Lung microvascular endothelial cell (primary cell): ENCODE data around the gene ZNF771. TPM values are rescaled to one million over a fixed set of nuclear protein-coding genes. Genes with fewer than 3 reads are reported as not detected.
"Not testable (repeated sequence)": the region's sequence is repeated elsewhere in the genome, so short reads cannot be mapped to it uniquely, and the experiment has no call there.

ENCODE experiments used
- DNase-seq, 2 donors: peaks; one replicate each; pipeline versions ENCODE4 v3.0.0 to v3.0.0-alpha.2; 2010; ENCODE audit warnings: low read depth in 2 of 2
- total RNA-seq: library from RNA; depleted of rRNA; stranded (reverse); fragments of >200 nt; gene quantifications from 2 replicates; pipeline ENCODE4 v1.2.1, GENCODE V29; 2014

ZNF771 gene
- total RNA-seq, 1 donor from 2014 or later: 10.5 TPM

DNA sequence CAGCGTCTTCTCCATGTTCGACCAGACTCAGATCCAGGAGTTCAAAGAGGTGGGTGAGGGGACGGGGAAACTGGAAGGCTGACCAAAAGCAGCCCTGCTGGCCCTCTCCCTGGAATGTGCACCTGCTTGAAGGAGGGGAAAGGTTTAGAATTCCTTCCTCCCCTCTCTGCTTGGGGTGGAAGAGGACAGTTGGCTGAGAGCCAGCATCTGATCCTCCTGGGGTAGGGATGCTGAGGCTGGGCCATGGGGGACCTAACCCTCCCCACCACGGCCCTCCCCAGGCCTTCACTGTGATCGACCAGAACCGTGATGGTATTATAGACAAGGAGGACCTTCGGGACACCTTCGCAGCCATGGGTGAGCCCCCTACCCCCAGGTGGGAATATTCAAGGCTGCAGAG, 31.5 kb upstream of the ZNF771 start:
- DNase-seq: no peak

DNA sequence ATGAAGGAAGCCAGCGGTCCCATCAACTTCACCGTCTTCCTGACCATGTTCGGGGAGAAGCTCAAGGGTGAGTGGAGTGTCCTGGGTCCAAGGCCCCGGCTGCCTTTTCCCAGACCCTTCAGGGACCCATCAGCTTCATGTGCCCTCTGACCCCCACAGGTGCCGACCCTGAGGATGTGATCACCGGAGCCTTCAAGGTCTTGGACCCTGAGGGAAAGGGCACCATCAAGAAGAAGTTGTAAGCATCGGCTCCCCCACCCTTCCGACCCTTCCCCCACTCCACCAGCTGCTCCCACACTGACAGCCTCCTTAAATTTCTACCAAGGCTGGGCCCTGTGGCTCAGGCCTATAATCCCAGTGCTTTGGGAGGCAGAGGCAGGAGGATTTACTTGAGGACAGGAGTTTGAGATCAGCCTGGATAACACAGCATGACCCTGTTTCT, 30.9 kb upstream of the ZNF771 start:
- no peak for DNase-seq

DNA sequence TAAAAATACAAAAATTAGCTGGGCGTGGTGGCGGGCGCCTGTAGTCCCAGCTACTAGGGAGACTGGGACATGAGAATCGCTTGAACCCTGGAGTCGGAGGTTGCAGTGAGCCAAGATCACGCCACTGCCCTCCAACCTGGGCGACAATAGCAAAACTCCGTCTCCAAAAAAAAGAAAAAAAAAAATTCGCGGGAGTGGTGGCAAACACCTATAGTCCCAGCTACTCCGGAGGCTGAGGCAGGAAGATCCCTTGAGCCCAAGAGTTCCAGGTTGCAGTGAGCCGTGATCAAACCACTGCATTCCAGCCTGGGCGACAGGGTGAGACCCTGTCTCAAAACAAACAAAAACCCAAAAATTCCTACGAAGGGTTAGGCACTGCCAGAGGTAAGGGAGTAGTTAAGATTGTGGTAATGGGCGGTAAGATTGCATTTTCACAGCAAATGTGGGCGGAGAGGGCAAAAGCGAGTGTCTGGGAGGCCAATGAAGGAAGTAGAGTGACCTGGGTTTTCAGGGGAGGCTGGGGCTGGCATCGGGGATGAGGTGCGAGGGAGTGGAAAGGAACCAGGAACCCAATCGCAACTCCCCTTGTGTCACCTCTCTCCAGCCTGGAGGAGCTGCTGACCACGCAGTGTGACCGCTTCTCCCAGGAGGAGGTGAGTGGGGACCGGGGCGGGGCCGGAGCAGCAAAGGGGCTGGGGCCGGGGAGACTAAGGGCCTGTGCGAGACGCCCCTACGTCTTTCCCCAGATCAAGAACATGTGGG, 30.2 kb upstream of the ZNF771 start:
- no peak for DNase-seq

DNA sequence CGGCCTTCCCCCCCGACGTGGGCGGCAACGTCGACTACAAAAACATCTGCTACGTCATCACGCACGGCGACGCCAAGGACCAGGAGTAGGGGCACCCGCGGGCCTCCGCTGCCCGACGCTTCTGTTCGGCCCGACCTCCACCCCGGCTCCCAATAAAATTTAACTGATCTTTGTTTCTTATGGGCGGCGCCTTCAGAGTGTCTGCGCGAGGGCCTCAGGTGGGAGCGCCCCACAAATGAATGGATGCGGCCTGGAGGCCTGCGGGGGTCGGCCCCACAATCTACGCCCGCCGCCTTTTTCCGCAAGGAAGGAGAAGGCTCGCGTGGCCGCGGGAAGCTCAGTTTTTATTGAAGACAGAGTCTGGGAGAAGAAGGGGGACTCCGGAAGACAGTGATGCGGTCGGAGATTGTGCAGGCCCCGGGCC, 29.6 kb upstream of the ZNF771 start:
- peak; percentile 93 to 95 for DNase-seq

DNA sequence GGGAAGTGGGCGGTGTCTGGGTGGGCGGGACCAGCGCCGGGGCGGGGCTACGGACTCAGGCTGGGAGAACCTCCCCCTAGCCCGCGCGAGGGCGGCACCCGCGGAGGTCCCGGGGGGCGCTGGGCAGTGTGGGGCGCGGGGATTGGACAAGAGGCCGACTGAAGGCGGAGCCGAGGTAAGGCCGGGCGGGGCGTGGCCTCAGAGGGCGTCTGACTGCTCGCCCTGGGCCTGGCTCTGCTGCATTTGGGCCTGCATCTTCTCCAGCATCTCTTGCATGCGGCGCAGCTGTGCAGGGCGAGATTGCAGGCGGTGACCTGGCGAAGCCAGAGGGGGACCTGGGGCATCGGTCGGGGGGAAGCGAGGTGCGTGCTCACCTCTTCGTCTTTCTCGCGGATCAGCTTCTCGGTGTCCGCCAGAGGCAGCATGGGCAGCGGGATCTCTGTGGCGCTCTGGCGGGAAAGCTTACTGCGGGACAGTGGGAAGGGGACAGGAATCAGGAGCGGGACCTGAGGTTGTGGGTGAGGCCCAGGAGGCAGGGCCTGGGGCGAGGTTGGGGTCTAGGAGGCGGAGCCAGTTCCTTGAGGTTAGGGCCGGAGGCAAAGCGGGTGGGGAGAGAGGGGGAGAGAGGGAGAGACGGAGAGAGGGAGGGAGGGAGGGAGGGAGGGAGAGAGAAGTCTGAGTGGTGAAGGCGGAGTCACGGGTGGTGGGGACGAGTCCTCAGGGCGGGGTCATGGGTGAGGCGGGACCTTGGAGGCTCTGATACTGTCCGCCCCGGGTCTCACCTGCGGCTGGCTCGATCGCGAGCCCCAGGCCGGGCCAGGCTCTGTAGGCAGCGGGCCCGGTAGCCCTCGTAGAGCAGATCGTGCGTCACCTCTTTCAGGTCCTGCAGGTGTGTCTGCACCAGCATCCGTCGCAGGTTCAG, 28.9 kb upstream of the ZNF771 start:
- peak; percentile 98 to 99 for DNase-seq

DNA sequence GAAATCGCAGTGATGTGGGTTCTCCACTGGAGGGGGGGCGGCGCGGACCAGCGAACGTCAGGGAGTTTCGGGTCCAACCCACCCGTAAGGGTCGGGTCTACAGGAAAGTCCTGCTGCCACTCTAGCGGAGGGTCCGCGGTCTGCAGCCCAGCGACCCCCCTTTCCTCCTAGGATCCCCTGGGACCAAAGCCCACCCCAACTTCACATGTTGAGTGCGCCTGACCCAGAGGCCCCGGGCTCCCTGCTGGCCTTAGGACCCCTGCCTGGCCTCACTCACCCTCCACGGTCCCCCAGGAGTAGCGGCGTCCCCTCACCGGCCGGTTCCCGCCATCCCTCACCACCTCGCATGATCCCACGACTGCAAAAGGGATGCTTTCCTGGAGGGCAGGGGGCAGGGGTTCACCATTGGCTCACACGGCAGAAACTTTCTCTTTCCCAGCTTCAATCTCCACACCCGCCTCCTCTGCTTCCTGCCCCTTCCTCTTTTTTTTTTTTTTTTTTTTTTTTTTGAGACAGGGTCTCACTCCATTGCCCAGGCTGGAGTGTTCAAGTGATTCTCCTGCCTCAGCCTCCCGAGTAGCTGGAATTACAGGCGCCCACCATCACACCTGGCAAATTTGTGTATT, 28.1 kb upstream of the ZNF771 start:
- DNase-seq: no peak

DNA sequence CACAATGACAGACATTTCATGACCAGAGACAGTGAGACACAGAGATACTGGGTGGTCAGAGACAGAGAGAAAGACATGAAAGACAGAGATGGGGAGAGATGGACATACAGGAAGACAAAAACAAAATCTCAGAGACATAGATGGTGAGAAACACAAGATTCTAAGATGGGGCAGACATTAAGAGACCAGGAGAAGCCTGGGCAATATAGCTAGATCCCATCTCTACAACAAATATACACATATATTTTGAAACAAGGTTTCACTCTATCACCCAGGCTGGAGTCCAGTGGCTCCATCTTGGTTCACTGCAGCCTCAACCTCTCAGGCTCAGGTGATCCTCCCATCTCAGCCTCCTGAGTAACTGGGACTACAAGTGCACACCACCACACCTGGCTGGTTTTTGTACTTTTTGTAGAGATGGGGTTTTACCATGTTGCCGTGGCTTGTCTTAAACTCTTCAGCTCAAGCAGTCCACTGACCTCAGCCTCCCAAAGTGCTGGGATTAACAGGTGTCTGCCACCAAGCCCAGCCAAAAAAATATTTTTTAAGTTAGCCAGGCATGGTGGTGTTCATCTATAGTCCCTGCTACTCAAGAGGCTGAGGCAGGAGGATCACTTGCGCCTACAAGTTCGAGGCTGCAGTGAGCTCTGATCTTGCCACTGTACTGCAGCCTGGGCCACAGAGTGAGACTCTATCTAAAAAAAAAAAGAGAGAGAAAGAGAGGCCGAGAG, 27.2 kb upstream of the ZNF771 start:
- DNase-seq: no peak

DNA sequence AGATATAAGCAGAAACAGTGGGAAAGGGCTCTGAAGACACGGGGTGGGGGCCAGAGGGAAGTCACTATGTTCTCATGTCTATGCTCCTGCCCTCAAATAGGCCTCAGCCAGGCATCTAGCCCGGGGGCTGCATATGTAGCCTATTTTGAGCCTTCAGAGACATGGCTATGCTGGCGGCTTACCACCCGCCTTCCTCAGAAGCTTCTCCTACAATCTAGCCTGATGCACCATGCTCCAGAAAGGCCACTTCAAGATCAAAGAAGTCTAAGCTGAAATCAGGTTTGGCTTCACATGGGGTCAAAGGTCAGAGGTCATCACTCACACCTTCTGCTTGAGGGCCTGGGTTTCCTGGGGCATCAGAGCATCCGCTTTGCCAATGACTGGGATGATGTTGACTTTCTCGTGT, 26.6 kb upstream of the ZNF771 start:
- no peak for DNase-seq

DNA sequence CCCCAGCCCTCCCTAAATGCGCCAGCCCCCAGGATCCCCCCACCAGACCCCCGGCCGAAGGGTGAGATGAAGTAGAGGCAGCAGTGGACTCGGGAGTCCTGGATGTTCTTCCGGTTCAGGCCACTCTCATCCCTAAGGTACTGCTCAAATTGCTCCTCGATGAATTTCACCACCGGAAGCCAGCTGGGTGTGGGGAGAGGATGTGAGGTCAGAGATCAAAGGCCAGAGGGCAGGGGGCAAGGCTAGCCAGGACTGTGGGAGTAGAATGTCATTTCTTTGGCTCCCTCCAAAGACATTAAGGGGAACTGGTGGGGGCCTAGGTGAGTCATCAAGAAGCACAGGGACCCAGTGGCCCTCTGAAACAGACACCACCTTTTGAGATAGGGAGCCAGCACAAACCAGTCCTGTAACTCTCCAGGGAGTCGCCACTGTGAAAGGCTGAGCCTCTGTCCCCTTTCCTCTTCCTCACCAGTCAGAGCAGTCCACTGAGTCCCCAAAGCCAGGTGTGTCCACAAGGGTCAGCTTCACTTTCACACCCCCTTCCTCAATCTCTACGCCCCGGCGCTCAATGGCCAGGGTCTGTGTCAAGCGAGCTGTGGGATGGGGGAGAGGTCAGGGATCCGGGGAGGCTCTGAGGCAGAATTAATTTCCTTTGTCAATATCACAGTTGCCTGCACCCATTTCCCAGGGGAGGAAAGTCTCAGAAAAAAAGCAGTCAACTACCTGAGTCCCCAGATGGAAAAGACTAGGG, 25.9 kb upstream of the ZNF771 start:
- no peak for DNase-seq

DNA sequence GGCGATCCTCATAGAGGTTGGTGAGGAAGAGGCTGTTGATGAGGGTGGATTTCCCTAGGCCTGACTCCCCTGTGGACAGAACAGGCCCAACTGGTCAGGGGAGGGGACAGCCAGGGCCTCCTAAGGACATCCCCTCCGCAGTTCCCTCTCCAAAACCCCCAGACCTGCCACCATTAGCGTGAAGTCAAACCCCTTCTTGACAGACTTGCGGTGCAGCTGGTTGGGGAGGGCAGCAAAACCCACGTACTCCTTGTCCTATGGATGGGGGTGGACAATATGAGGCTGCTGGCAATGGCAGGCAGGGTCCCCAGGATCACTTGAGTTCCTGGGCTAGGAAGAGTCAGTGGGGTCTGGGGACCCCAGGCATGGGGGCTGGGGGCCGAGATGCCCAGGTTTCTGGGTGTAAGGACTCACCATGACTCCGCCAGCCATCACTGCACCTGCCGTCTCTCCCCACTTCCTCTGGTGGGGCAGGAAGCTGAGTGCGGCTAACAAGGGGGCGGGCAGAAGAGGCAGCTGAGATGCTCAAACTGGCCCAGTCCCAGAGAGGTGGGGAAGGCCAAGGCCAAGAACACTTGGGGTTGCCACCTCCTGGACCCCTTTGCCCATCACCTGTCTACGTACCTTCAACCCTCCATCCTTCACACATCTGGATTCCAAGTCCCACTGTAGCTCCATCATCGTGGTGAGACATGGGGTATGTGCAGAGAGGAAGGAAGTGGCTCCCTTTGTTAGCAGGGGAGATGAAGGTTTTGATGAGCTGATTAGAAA, 25.1 kb upstream of the ZNF771 start, which contains the start of gene SEPTIN1:
Gene SEPTIN1, minus strand, starts transcription at position 451 of the 771 bp plus-strand sequence. Its CDS starts 19 bp downstream, at position 432.
- no peak for DNase-seq

DNA sequence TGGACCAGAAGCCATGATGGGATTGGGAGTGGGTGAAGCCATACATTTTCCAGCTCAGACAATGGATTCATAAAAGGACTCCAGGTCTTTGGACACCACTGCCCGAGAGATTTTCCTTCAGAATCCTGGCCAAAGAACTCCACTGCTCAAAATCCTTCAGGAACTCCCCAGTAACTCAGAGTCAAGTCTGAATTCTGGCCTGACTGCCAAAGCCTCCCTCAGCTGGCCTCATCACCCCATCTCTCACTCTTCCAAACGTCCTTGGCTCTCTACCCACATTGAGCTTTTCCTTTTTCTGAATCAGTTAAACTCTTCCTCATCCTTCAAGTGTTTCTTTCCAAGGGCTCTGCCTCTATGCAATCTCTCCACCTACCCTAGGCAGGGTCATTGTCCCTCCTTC, 23.9 kb upstream of the ZNF771 start:
- DNase-seq: no peak

DNA sequence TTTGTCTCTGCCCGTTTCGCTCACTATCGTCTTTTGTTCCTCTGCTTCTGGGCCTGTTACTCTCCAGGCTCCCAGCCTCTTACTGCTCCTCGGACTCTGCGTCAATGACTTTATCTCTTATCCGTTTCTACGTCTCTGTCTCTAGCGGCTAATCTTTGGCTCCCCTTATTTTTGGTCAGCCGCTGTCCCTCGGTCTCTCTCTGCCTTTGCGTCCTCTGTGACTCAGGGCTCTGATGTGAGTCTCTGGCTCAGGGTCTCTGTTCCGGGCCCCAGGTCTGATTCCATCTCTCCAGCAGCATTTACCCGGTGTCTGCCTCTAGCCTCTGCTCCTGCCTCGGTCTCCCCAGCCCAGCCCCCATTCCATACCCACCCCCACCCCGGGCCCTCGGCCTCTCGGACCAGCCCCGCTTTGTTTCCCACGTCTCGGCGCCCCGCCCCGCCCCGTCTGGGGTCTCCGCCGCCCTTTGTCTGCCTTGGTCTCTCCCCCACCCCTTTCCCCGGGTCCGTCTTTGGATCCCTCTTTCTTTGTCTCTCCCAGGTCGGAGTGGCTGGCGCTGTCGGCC, 12.7 kb upstream of the ZNF771 start:
- peak in 1 of 2 donors; percentile 22 for DNase-seq

DNA sequence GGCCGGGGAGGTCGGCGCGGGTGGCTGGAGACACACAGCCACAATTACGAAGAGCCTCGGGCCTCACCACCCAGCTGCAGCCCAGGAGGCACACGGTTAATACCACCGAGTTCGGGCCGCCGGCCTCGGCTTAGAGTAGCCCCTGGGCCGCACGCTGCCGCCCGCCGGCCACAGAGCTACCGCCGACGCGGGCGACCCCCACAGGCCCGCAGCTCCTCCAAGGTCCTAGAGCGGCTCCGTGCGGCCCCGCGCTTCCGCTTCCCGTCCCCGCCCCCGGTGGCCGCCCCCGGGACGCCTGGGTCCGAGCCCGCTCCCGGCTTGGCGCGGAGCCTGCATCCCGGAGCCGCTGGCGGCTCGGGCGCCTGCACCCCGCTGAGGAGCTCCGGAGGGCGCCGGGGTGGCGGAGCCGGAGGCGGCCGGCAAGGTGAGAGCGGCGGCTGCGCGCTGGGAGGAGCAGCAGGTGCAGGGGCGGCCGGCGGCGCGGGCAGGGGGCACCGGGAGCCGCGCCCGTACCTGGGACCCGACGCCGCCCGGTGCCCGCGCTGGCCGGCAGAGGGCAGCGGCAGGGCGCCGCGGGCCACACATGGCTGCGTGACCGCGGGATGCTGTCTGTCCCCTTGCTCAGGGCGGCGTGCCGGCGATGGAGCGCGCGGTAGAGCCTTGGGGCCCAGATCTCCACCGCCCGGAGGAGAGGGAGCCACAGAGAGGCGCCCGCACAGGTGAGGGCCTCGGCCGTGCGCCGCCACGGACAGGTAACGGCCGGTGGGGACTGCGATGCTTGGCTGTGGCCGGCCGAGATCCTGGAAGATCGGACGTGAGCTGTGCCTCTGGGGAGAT, 12.0 kb upstream of the ZNF771 start, which contains the start of gene ZNF48:
Gene ZNF48, plus strand, starts transcription at position 266 of the 837 bp plus-strand sequence. Its CDS starts 375 bp downstream, at position 641.
- peak; percentile 93 to 96 for DNase-seq

DNA sequence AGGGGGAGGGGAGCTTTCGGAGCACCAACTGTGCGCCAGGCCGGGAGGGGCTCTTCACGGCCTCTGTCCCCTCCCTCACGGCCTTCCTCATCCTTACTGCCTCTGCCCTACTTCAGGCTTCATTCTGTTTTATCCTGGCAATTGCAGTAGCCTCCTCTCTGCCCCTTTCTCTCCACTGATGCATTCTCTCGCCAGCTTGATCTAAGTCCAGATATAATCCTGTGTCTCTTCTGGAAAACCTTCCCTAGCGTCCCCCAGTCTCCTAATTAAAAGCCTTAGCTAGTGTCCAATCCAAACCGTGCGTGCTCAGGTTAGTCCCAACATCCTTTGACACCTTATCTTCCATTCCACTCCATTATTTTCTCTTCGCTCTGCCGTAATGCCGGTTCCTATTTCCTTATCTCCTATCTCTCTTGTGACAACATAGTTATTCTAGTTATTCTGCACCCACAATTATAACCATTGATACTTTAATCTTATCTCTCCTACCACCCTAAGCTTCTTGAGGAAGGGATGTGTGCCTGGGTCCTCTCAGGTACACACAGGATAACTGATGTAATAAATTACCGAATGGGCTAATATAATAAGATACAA, 11.3 kb upstream of the ZNF771 start:
- DNase-seq: peak in 1 of 2 donors; percentile 34

DNA sequence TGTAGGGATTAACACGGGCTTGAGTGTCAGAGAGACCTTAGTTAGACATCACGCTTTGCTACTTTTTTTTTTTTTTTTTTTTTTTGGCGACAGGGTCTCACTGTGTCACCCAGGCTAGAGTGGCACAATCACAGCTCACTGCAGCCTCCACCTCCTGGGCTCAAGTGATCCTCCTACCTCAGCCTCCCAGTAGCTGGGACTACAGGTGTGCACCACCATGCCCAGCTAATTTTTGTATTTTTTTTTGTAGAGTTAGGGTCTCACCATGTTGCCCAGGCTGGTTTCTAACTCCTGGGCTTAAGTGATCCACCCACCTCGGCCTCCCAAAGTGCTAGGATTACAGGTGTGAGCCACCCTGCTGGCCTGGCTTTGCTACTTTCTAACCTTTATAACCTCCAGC, 10.8 kb upstream of the ZNF771 start:
- DNase-seq: not testable (repeated sequence)

DNA sequence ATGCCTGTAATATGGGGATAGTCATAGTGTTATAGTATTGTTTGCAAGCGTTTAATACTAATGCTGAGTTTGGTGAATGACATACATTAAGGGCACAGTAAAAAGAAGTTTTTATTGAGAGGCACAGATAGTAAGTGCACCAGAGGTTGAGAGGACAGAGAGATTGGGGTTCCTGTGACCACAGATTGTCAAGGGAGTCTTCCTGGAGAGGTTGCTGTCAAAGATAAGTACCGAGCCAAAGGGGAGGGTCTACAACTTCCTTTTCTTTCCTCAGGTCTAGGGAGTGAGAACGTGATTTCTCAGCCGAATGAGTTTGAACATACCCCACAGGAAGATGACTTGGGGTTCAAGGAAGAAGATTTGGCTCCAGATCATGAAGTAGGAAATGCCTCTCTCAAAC, 10.3 kb upstream of the ZNF771 start:
- no peak for DNase-seq

DNA sequence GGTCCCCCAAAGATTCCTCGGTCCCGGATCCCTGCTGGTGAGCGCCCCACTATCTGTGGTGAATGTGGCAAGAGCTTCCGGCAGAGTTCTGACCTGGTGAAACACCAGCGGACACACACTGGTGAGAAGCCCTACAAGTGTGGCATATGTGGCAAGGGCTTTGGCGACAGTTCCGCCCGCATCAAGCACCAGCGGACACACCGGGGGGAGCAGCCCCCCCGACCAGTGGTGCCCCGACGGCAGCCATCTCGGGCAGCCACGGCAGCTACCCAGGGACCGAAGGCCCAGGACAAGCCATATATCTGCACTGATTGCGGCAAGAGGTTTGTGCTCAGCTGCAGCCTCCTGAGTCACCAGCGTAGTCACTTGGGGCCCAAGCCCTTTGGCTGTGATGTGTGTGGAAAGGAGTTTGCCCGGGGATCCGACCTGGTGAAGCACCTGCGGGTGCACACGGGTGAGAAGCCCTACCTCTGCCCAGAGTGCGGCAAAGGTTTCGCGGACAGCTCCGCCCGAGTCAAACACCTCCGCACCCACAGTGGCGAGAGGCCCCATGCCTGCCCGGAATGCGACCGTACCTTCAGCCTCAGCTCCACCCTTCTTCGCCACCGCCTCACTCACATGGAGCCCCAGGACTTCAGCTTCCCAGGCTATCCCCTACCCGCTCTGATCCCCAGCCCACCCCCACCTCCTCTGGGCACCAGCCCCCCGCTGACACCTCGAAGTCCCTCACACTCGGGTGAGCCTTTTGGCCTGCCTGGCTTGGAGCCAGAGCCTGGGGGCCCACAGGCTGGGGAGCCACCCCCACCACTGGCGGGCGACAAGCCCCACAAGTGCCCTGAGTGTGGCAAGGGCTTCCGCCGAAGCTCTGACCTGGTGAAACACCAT, 9.4 kb upstream of the ZNF771 start:
- no peak for DNase-seq
